K562 (cell line): ENCODE data around the gene STK24. TPM values are rescaled to one million over a fixed set of nuclear protein-coding genes. Genes with fewer than 3 reads are reported as not detected.

ENCODE experiments used
- ATAC-seq: fragments of 200-7000 bp; cut with Tn5 transposase; 3 replicates; pipeline ENCODE4 v1.9.1; 2020; ENCODE audit warnings: moderate library complexity
- BruUV-seq: library from RNA; stranded (reverse); fragments of 400-500 nt; replicated peaks from 2 replicates; lab custom pipeline; 2021; lab: Mats Ljungman, UMichigan
- CTCF ChIA-PET: fragments of 300-600 bp; formaldehyde crosslinking; extraction: SDS; loops from one replicate; lab custom pipeline; 2021; ENCODE audit warnings: low intra/inter-chr PET ratio; lab: Yijun Ruan, JAX
- POLR2A ChIA-PET: fragments of 300-600, 350-650 bp; sonication (Branson Sonifier 250); formaldehyde crosslinking; extraction: SDS; loops from one replicate; lab custom pipeline; 2021; ENCODE audit warnings: antibody characterized with exemption, inconsistent platforms; lab: Yijun Ruan, JAX
- DNase-seq, 4 experiments: peaks; one replicate each; pipeline versions ENCODE4 v3.0.0 to v3.0.0-alpha.2; 2011 to 2018; ENCODE audit warnings: low spot score in 3 of 4, mixed read lengths in 3 of 4; ENCODE audit errors: extremely low read depth in 1 of 4
- FAIRE-seq: peaks from 2 replicates; lab custom pipeline; 2011; peaks lifted over from hg19 to GRCh38; lab: Jason Lieb, UNC
- H2AFZ ChIP-seq: 2 replicates; pipeline ENCODE4 v1.6.0; 2011; ENCODE audit warnings: low read depth, low read length, control low read depth, inconsistent platforms
- H3K27ac ChIP-seq: fragments of 200-600 bp; 3 replicates; pipeline ENCODE4 v1.8.0; 2011; ENCODE audit warnings: low read depth, mild to moderate bottlenecking, control low read depth, inconsistent platforms, low read length, moderate library complexity, mixed read lengths; ENCODE audit errors: extremely low read depth
- H3K27me3 ChIP-seq, 2 experiments: fragments of 300-600 bp in 1 of 2; 2 replicates in 1 of 2; 3 replicates in 1 of 2; pipeline versions ENCODE4 v1.6.0 to v1.8.0; 2011; ENCODE audit warnings: inconsistent platforms in 2 of 2, low read length in 2 of 2, mild to moderate bottlenecking in 1 of 2, mixed read lengths in 1 of 2, moderate library complexity in 1 of 2; ENCODE audit not compliant: control insufficient read depth in 2 of 2, insufficient read depth in 2 of 2
- H3K36me3 ChIP-seq: fragments of 300-600 bp; 3 replicates; pipeline ENCODE4 v1.8.0; 2011; ENCODE audit warnings: mild to moderate bottlenecking, low read length, inconsistent platforms; ENCODE audit not compliant: control insufficient read depth, insufficient read depth
- H3K4me1 ChIP-seq, 2 experiments: fragments of 200-600 bp in 1 of 2; replicated peaks in 1 of 2; 2 replicates in 1 of 2; 3 replicates in 1 of 2; pipeline versions ENCODE4 v1.5.1 to v1.8.0; 2011; ENCODE audit warnings: inconsistent platforms in 2 of 2, low read length in 2 of 2, mild to moderate bottlenecking in 1 of 2, mixed read lengths in 1 of 2, moderate library complexity in 1 of 2; ENCODE audit not compliant: control insufficient read depth in 2 of 2, insufficient read depth in 2 of 2
- H3K4me2 ChIP-seq: 2 replicates; pipeline ENCODE4 v1.6.1; 2011; ENCODE audit warnings: low read length, control low read depth, inconsistent platforms, mixed read lengths; ENCODE audit not compliant: insufficient read depth
- H3K4me3 ChIP-seq: fragments of 200-600 bp; sonication (generic), shearing (Covaris generic); 2 replicates; pipeline ENCODE4 v1.5.1; 2016; ENCODE audit warnings: control low read depth, inconsistent platforms
- H3K79me2 ChIP-seq: fragments of 200-600 bp; 3 replicates; pipeline ENCODE4 v1.8.0; 2011; ENCODE audit warnings: low read length, inconsistent platforms; ENCODE audit not compliant: control insufficient read depth, insufficient read depth
- H3K9ac ChIP-seq, 2 experiments: 2 replicates each; pipeline versions ENCODE4 v1.6.0 to v1.6.1; 2011; ENCODE audit warnings: low read depth in 2 of 2, low read length in 2 of 2, control low read depth in 1 of 2, inconsistent platforms in 1 of 2, mild to moderate bottlenecking in 1 of 2, mixed read lengths in 1 of 2; ENCODE audit not compliant: insufficient read depth in 1 of 2
- H3K9me1 ChIP-seq: one replicate; pipeline ENCODE4 v1.6.0; 2011; ENCODE audit warnings: inconsistent platforms, mild to moderate bottlenecking, low read length, moderate library complexity; ENCODE audit not compliant: control insufficient read depth, insufficient read depth
- H3K9me3 ChIP-seq: replicated peaks from 2 replicates; pipeline ENCODE4 v1.5.1; 2011; ENCODE audit warnings: low read depth, low read length, inconsistent platforms; ENCODE audit not compliant: control insufficient read depth, insufficient read depth
- H4K20me1 ChIP-seq: replicated peaks from 2 replicates; pipeline ENCODE4 v1.6.1; 2011; ENCODE audit warnings: low read length, inconsistent platforms, mixed read lengths; ENCODE audit not compliant: control insufficient read depth, insufficient read depth
- ATF1 ChIP-seq, 2 experiments: fragments of 450-650 bp in 1 of 2; IDR thresholded peaks; 2 replicates each; pipeline ENCODE4 v1.6.1; 2016; ENCODE audit warnings: missing compliant biosample characterization in 1 of 2, missing genetic modification characterization in 1 of 2
- ESRRA ChIP-seq: fragments of 450-650 bp; IDR thresholded peaks from 2 replicates; pipeline ENCODE4 v1.6.1; 2014; ENCODE audit warnings: low read depth, mild to moderate bottlenecking, moderate library complexity, borderline replicate concordance
- FOSL1 ChIP-seq: fragments of 200-800 bp; sonication (Bioruptor generic); conservative IDR thresholded peaks from 2 replicates; pipeline ENCODE4 v1.6.1; 2016; ENCODE audit warnings: missing genetic modification characterization, missing compliant biosample characterization
- HCFC1 ChIP-seq: IDR thresholded peaks from 2 replicates; pipeline ENCODE4 v1.6.1; 2012; ENCODE audit warnings: low read depth, low read length, improper control_type of control experiment
- IRF2 ChIP-seq: sonication (generic); formaldehyde crosslinking; IDR thresholded peaks from 2 replicates; pipeline ENCODE4 v1.8.1; 2022; ENCODE audit warnings: mild to moderate bottlenecking, missing genetic modification reagents
- MCM5 ChIP-seq: fragments of 450-650 bp; IDR thresholded peaks from 2 replicates; pipeline ENCODE4 v1.6.1; 2016; ENCODE audit warnings: low read depth
- ZNF354B ChIP-seq: fragments of 250-450 bp; sonication (Bioruptor Pico); IDR thresholded peaks from 2 replicates; pipeline ENCODE4 v1.4.0; 2020
- ZNF717 ChIP-seq: fragments of 250-450 bp; sonication (Bioruptor Pico); IDR thresholded peaks from 2 replicates; pipeline ENCODE4 v1.5.0; 2021
- ZNF830 ChIP-seq: fragments of 250-450 bp; sonication (Bioruptor Pico); IDR thresholded peaks from 2 replicates; pipeline ENCODE4 v1.5.0; 2021; ENCODE audit warnings: mild to moderate bottlenecking
- WGBS: fragments of 100-300 bp; shearing (Covaris generic); methylation state at CpG from one replicate; pipeline ENCODE4 v1.1.6; 2016; ENCODE audit warnings: low coverage, mixed read lengths; ENCODE audit not compliant: insufficient coverage; ENCODE audit errors: missing lambda C conversion rate; 5-methylcytosine and 5-hydroxymethylcytosine counted together
- in situ Hi-C: fragments of 300-500 bp; cut with MboI; formaldehyde crosslinking; loops from 4 replicates; pipeline ENCODE4 v1.15.0; 2018; ENCODE audit warnings: inconsistent platforms, mixed read lengths
- intact Hi-C: fragments of 100-400 bp; cut with micrococcal nuclease; formaldehyde crosslinking; loops from 2 replicates; pipeline ENCODE4 v1.14.2; 2022
- polyA plus RNA-seq, 8 experiments: library from polyadenylated mRNA; depleted of rRNA in 4 of 8; stranded (reverse) in 5 of 8; unstranded in 3 of 8; fragments of >200 nt; fragmentation: Nextera tagmentation in 2 of 8; fragmentation: Illumina TruSeq in 1 of 8; extraction: Ambion mirVana in 2 of 8; extraction: Trizol in 1 of 8; gene quantifications; 2 replicates each; pipeline versions ENCODE4 v1.2.1 to v1.2.3, GENCODE V29; 2011 to 2014; ENCODE audit warnings: inconsistent platforms in 1 of 8, missing spikeins in 1 of 8
- total RNA-seq, 7 experiments: library from RNA; depleted of rRNA in 6 of 7; stranded (reverse); fragments of >200 nt in 6 of 7; fragmentation: Illumina TruSeq in 2 of 7; extraction: Trizol in 2 of 7; gene quantifications; 2 replicates each; pipeline versions ENCODE4 v1.2.1 to v1.2.3, GENCODE V29; 2011 to 2021; ENCODE audit warnings: low replicate concordance in 1 of 7
- TF ChIP-seq, protein P1 (sequence below): fragments of 250-450 bp; sonication (Bioruptor Pico); IDR thresholded peaks from 2 replicates; pipeline ENCODE4 v1.5.0; 2020; ENCODE audit warnings: mild to moderate bottlenecking, borderline replicate concordance
- TF ChIP-seq, protein P2 (sequence below): IDR thresholded peaks from 2 replicates; pipeline ENCODE4 v1.6.1; 2011; ENCODE audit warnings: borderline replicate concordance, low read depth, mild to moderate bottlenecking, moderate library complexity, low read length; ENCODE audit not compliant: insufficient read depth, poor library complexity, severe bottlenecking

Gene STK24
- total and polyA plus RNA-seq, 9 of the 15 experiments (the other 6 are each of a cell fraction or from before 2014, with no cell fraction given): 3.8 to 78.4 (median 28.2) TPM

DNA sequence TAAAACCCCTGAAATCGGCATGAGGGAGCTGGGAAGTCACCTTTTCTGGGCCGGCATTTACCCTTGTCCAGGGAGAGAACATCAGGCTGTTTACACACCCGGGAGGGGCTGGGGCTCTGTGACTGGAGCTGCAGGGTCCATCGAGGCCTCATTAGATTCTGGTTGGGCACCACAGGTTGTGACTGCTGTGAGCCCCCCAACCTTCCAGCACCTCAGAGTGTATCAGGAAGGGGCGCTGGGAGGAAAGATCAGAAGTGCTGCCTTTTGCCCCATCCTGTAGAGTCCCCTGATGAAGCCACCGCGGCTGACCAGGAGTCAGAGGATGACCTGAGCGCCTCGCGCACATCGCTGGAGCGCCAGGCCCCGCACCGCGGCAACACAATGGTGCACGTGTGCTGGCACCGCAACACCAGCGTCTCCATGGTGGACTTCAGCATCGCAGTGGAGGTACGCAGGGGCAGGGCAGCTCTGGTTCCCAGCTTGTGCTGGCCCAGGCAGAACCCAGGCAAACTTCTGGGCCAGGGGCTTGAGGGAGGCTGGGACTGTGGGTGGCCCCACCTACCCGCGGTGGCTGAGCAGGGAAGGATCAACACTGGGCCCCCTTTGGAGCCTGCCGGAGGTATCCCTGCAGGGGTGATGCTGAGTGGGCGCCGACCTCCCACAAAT lies 136.4 kb downstream of the STK24 start:
- FAIRE-seq (no peak), DNase-seq (no peak), ATAC-seq (no peak)
- no peak overlapping the region; a peak in 1 of 4 replicates for H3K9ac ChIP-seq
- no peaks in the 10 kb centered on the region; the same call in 1 of the 2 replicates for H4K20me1 ChIP-seq
- H3K4me3 ChIP-seq: no peak overlapping the region
- no peak overlapping the region for H3K27ac ChIP-seq
- peaks cover 0 to 4% of the 10 kb centered on the region in 2 experiments; a peak in 2 of 5 replicates for H3K4me1 ChIP-seq
- ChIA-PET CTCF (no interaction called here), POLR2A (interaction anchor here (0.6 kb wide), 2 partner anchors 181 to 297 kb away, joined by 3 read pairs; no protein-coding TSS in a partner anchor)
- no peaks in the 10 kb centered on the region for H3K36me3 ChIP-seq
- intact Hi-C loops (no loop called here), in situ Hi-C loops (no loop called here)
- WGBS: 27% methylated on average over 17 of the region's 25 CpGs
- BruUV-seq: no TSS peak
- no peaks in the 10 kb centered on the region for H3K9me1 ChIP-seq
- H3K4me2 ChIP-seq: no peak overlapping the region
- H3K79me2 ChIP-seq: no peaks in the 10 kb centered on the region
- H3K9me3 ChIP-seq: no peaks in the 10 kb centered on the region
- peaks cover 18 to 82% of the 10 kb centered on the region in 2 experiments for H3K27me3 ChIP-seq
- H2AFZ ChIP-seq: no peak overlapping the region
- no peak for TF ChIP-seq MCM5
- TF ChIP-seq ZNF830: no peak
- no peak for TF ChIP-seq ZNF717 (CRISPR knock-in tag)
- no peak for TF ChIP-seq HCFC1
- TF ChIP-seq FOSL1 (tag): no peak
- no peak for TF ChIP-seq ZNF354B (CRISPR knock-in tag)
- TF ChIP-seq, protein P1, sequence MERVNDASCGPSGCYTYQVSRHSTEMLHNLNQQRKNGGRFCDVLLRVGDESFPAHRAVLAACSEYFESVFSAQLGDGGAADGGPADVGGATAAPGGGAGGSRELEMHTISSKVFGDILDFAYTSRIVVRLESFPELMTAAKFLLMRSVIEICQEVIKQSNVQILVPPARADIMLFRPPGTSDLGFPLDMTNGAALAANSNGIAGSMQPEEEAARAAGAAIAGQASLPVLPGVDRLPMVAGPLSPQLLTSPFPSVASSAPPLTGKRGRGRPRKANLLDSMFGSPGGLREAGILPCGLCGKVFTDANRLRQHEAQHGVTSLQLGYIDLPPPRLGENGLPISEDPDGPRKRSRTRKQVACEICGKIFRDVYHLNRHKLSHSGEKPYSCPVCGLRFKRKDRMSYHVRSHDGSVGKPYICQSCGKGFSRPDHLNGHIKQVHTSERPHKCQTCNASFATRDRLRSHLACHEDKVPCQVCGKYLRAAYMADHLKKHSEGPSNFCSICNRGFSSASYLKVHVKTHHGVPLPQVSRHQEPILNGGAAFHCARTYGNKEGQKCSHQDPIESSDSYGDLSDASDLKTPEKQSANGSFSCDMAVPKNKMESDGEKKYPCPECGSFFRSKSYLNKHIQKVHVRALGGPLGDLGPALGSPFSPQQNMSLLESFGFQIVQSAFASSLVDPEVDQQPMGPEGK (CRISPR knock-in tag): no peak
- TF ChIP-seq IRF2 (CRISPR knock-in tag): no peak
- no peak for TF ChIP-seq ATF1 (CRISPR knock-in tag; IDR thresholded peaks at IDR 0.05)
- TF ChIP-seq ATF1 (tag; IDR thresholded peaks at IDR 0.05): no peak
- TF ChIP-seq, protein P2, sequence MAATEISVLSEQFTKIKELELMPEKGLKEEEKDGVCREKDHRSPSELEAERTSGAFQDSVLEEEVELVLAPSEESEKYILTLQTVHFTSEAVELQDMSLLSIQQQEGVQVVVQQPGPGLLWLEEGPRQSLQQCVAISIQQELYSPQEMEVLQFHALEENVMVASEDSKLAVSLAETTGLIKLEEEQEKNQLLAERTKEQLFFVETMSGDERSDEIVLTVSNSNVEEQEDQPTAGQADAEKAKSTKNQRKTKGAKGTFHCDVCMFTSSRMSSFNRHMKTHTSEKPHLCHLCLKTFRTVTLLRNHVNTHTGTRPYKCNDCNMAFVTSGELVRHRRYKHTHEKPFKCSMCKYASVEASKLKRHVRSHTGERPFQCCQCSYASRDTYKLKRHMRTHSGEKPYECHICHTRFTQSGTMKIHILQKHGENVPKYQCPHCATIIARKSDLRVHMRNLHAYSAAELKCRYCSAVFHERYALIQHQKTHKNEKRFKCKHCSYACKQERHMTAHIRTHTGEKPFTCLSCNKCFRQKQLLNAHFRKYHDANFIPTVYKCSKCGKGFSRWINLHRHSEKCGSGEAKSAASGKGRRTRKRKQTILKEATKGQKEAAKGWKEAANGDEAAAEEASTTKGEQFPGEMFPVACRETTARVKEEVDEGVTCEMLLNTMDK: no peak
- TF ChIP-seq ESRRA: no peak
